ENCODE measurements around the gene AATK. TPM values are rescaled to one million over a fixed set of nuclear protein-coding genes. Genes with fewer than 3 reads are reported as not detected.

The AATK gene
- total RNA-seq, 1 experiment from 2014 or later = 4.4 TPM

DNA sequence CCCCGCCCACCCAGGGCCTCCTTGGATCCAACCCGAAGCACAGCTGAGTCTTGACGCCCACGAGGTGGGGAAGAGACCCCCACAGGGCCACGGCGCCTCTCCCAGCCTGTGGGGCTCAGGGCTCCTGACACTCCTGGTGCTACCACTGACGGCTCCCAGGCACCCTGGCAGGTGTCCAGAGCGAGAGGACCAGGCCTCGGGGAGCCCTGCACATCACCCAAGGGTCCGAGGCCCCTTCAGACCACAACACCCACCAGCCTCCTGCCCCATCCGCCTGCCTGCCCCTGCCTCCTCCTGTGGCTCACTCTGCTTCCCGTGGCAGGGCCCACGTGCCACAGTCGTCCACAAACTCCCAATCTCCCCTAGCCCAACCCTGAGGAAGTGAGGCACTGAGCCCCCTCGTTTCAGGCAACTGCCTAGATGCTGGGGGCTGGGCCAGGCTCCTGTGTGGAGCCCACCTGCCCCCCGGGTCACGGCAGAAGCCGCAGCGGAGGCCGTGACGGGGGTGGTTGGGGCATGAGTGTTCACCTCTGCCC, 28.3 kb upstream of the AATK start (continued):
- TF ChIP-seq, protein P1, sequence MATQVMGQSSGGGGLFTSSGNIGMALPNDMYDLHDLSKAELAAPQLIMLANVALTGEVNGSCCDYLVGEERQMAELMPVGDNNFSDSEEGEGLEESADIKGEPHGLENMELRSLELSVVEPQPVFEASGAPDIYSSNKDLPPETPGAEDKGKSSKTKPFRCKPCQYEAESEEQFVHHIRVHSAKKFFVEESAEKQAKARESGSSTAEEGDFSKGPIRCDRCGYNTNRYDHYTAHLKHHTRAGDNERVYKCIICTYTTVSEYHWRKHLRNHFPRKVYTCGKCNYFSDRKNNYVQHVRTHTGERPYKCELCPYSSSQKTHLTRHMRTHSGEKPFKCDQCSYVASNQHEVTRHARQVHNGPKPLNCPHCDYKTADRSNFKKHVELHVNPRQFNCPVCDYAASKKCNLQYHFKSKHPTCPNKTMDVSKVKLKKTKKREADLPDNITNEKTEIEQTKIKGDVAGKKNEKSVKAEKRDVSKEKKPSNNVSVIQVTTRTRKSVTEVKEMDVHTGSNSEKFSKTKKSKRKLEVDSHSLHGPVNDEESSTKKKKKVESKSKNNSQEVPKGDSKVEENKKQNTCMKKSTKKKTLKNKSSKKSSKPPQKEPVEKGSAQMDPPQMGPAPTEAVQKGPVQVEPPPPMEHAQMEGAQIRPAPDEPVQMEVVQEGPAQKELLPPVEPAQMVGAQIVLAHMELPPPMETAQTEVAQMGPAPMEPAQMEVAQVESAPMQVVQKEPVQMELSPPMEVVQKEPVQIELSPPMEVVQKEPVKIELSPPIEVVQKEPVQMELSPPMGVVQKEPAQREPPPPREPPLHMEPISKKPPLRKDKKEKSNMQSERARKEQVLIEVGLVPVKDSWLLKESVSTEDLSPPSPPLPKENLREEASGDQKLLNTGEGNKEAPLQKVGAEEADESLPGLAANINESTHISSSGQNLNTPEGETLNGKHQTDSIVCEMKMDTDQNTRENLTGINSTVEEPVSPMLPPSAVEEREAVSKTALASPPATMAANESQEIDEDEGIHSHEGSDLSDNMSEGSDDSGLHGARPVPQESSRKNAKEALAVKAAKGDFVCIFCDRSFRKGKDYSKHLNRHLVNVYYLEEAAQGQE (IDR thresholded peaks at IDR 0.05; ENCODE audit: low read depth) = no peak
- no peak for TF ChIP-seq CBX3 (IDR thresholded peaks at IDR 0.05; ENCODE audit: low read depth)
- no peak for TF ChIP-seq EZH2 (IDR thresholded peaks at IDR 0.05)
- TF ChIP-seq, protein P2, sequence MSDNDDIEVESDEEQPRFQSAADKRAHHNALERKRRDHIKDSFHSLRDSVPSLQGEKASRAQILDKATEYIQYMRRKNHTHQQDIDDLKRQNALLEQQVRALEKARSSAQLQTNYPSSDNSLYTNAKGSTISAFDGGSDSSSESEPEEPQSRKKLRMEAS (IDR thresholded peaks at IDR 0.05) = no peak
- no peak for TF ChIP-seq RAD21 (IDR thresholded peaks at IDR 0.05; ENCODE audit: low read depth)

DNA sequence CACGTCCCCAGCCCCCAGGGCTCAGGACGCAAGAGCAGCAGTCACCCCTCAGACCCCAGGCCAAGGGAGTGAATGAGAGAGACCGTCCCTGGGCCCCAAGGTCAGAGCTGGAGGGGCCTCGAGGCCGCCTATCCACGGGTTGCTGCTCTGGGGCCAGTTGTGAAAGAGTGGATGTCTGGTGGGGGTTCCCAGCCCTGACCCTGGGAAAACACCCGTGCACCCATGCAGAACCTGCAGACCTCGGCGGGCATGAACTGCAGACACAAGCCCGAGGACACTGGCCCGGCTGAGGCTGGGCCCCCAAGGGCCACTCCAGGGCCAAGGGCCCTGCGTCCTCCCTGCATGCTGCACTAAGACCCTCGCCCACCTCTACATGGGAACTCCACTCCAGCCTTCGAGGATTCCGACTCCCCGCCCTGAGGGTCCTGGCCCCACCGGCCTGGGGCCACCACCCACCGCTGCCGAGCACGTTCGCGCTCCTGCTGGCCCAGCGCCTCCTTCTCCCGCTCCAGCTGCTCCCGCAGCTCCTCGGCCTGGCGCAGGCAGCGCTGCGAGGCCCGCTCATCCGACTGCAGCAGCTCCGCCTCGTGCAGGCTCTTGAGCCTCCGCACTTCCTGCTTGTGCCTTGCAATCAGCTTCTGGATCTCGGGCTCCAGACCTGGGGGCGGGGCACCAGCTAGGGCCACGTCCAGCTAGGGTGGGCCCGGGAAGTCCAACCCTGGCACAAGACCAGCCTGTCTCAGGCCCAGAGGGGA, 27.6 kb upstream of the AATK start:
- ChIA-PET POLR2A (no interaction called here), CTCF (no interaction called here), RAD21 (ENCODE audit: low non-redundant PET in 1 of 2, low total read pairs in 2 of 2, uncharacterized antibody in 2 of 2, unreplicated experiment in 2 of 2) (no interaction called here)
- peaks cover 3 to 5% of the 10 kb centered on the region in 2 experiments; a peak in 3 of 4 replicates for H3K36me3 ChIP-seq (ENCODE audit: control insufficient read depth in 1 of 2, insufficient read depth in 2 of 2, low read length in 2 of 2)
- DNase-seq (ENCODE audit: low read depth, low spot score) (no peak), ATAC-seq (no peak)
- no peak overlapping the region for H3K9ac ChIP-seq (ENCODE audit: low read length)
- intact Hi-C loops (cut with micrococcal nuclease) = no loop called here
- no peaks in the 10 kb centered on the region for H3K79me2 ChIP-seq (ENCODE audit: insufficient read depth, low read length)
- no peaks in the 10 kb centered on the region for H3K9me3 ChIP-seq (ENCODE audit: control insufficient read depth in 1 of 2, insufficient read depth in 1 of 2, low read depth in 1 of 2, low read length in 2 of 2)
- no peaks in the 10 kb centered on the region for H3K9me2 ChIP-seq (ENCODE audit: insufficient read depth)
- no peaks in the 10 kb centered on the region for H3K4me1 ChIP-seq (ENCODE audit: control insufficient read depth in 1 of 2, insufficient read depth in 2 of 2, low read length in 2 of 2)
- H3K4me2 ChIP-seq (ENCODE audit: low read length) = no peak overlapping the region
- no peaks in the 10 kb centered on the region for H3K27me3 ChIP-seq (ENCODE audit: insufficient read depth, low read length)
- no TSS peak for BruUV-seq (replicated peaks)
- no peak overlapping the region for H3K4me3 ChIP-seq (replicated peaks in 1 of 2; ENCODE audit: low read depth in 1 of 2, low read length in 2 of 2)
- H2AFZ ChIP-seq (ENCODE audit: low read depth, low read length, poor library complexity, severe bottlenecking) = no peak overlapping the region
- no peak overlapping the region for H3K27ac ChIP-seq (ENCODE audit: low read depth, low read length)
- H4K20me1 ChIP-seq (ENCODE audit: insufficient read depth) = no peaks in the 10 kb centered on the region
- TF ChIP-seq SP1 (IDR thresholded peaks at IDR 0.05; ENCODE audit: low read depth) (no peak), JUND (IDR thresholded peaks at IDR 0.05) (no peak), POLR2A (IDR thresholded peaks at IDR 0.05; ENCODE audit: borderline replicate concordance, extremely low read depth, insufficient read depth, insufficient read length) (no peak)
- TF ChIP-seq, protein P1 (IDR thresholded peaks at IDR 0.05; ENCODE audit: low read depth) = no peak

Measured in HCT116 (cell line).